ENCODE measurements around the gene IRF2BP2. TPM values are rescaled to one million over a fixed set of nuclear protein-coding genes. Genes with fewer than 3 reads are reported as not detected.
A peak's percentile ranks its signal among the peaks of the same experiment; 100 is the strongest.

The IRF2BP2 gene
- total and polyA plus RNA-seq, 10 of the 15 experiments (the other 5 are each of a cell fraction or from before 2014, with no cell fraction given): 7.5 to 114 (median 52.3) TPM

DNA sequence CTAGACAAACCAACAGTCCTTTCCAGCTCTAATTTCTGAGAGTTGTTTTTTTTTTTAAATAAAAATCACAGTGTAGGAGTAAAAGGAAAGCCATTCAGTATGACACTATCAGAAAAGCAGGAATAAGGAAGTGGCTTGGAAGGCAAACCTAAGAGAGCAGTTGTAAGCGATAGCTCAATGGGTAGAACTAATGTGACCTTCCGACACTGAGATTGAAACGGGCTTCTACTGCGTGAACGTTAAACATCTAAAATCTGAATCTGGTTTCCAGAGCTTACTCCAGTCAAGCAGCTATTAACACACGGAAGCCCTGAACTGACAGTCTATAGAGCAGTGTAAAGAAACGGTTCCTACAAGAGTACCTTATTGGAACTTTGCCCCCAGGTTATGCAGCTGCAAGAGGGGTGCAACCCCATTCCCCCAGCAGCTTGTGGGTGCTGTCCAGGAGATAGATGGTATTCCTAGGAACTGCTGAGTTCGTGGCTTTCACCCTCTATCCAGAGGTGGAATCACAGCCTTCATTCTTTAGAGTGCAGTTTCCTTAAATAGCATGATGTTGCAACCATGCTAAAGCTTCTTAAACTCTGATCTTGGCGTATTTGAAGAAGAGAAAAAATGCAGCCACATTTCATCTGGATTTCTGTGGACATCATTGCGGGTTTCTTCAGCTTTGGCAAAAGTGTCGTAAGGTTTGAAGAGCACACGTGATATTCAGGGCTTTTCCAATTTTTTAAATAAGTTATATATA, 3.3 kb upstream of the IRF2BP2 start (continued):
- TF ChIP-seq LARP7 (IDR thresholded peaks at IDR 0.05) (peak; percentile 39; the same call in 1 of the 2 replicates), PAX8 (IDR thresholded peaks at IDR 0.05) (0 out of 2 replicates have a peak, but pooled peaks have one; percentile 52), YBX1 (IDR thresholded peaks at IDR 0.05) (no peak)

DNA sequence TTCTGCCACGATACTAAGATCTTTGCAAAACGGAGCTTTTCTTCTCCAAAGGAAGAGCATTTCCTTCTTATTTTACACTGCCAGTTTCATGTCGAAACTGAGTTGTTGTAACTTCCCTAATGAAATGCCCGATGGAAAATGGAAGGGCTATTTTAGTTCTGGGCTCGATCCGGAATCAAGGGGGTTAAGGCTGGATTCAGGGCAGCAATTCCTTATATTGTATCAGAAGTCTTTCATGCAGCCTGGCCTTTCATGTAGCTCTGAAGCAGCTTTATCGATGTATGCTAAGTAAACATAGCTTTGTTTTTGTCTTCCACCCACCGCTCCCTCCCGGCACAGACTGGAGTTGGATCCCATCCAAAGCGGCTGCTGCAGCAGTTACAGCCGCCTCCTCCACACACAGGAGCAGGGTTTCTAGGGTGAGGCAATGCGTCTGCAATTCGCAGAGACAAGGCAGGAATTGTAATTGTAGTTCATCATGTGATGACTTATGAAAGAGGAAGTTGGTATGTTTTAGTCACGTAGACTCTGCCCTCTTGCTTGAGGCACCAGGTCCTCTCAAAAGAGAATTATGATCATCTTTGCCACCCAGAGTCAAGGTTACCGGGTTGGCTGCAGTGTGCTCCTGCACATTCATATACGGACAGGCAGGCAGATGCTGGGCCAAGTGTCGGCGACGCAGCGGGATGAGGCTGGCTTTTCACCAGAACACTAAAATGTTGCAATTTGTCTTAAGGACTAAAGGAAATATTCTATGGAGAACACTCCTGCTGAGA, 2.6 kb upstream of the IRF2BP2 start:
- H2AFZ ChIP-seq (ENCODE audit: control insufficient read depth, low read depth, low read length): peak overlapping the region; percentile 40
- H3K9ac ChIP-seq (ENCODE audit: control insufficient read depth, insufficient read depth, low read length): peak overlapping the region; percentile 99
- RAD21 ChIA-PET (ENCODE audit: unreplicated experiment): interaction anchor here (0.7 to 6.7 kb wide), 49 partner anchors 10 to 471 kb away, joined by 3 to 128 read pairs (median 5); partner anchors contain the start of gene TARBP1
- peak; percentile 83 for FAIRE-seq
- ATAC-seq: peak; percentile 48
- SMC1A ChIA-PET (ENCODE audit: uncharacterized antibody, unreplicated experiment): interaction anchor here (0.7 to 7.7 kb wide), 55 partner anchors 8 to 471 kb away, joined by 3 to 137 read pairs (median 5); no protein-coding TSS in a partner anchor
- H3K27me3 ChIP-seq (replicated peaks in 1 of 2; ENCODE audit: control insufficient read depth in 2 of 2, insufficient read depth in 2 of 2, low read length in 1 of 2): no peaks in the 10 kb centered on the region
- in situ Hi-C loops (cut with MboI): loop anchor here (5.0 kb wide), 2 partner anchors 115 to 230 kb away; no protein-coding TSS in a partner anchor
- H4K20me1 ChIP-seq (ENCODE audit: control insufficient read depth, insufficient read depth): no peaks in the 10 kb centered on the region
- H3K4me2 ChIP-seq (ENCODE audit: control insufficient read depth, insufficient read depth): peak overlapping the region; percentile 30
- peak overlapping the region; percentile 74 for H3K4me3 ChIP-seq
- H3K36me3 ChIP-seq (ENCODE audit: control insufficient read depth in 2 of 2, insufficient read depth in 2 of 2, low read length in 1 of 2): no peaks in the 10 kb centered on the region
- CTCF ChIA-PET: interaction anchor here (0.7 to 3.6 kb wide), 28 partner anchors 11 to 471 kb away, joined by 3 to 13 read pairs (median 4); no protein-coding TSS in a partner anchor
- peak; percentile 97 for DNase-seq (ENCODE audit: low read depth, low spot score)
- intact Hi-C loops (cut with micrococcal nuclease; ENCODE audit: unreplicated experiment): loop anchor here (2.0 to 5.0 kb wide), 2 partner anchors 65 to 270 kb away; no protein-coding TSS in a partner anchor
- H3K27ac ChIP-seq (ENCODE audit: control insufficient read depth, insufficient read depth): peak overlapping the region; percentile 98
- H3K9me3 ChIP-seq (replicated peaks; ENCODE audit: control insufficient read depth, insufficient read depth, low read length): no peaks in the 10 kb centered on the region
- POLR2A ChIA-PET: interaction anchor here (0.5 to 6.6 kb wide), 34 partner anchors 10 to 470 kb away, joined by 3 to 73 read pairs (median 5); no protein-coding TSS in a partner anchor
- WGBS (ENCODE audit: insufficient coverage, insufficient replicate concordance, low lambda C conversion rate, missing lambda C conversion rate): under 1% methylated on average over 20 of the region's 20 CpGs
- H3K4me1 ChIP-seq (ENCODE audit: control insufficient read depth, insufficient read depth, low read length): peaks cover 24% of the 10 kb centered on the region
- H3K79me2 ChIP-seq (ENCODE audit: control insufficient read depth, insufficient read depth, low read length): peaks cover 25% of the 10 kb centered on the region
- no TSS peak for BruUV-seq (replicated peaks)
- TF ChIP-seq POU2F2 (IDR thresholded peaks at IDR 0.05; ENCODE audit: borderline replicate concordance, low read depth, low read length) (peak; percentile 54; the same call in 2 of the 3 replicates), CEBPB (IDR thresholded peaks at IDR 0.05; ENCODE audit: borderline replicate concordance in 1 of 2, low read depth in 2 of 2, low read length in 2 of 2) (peak in 1 of 2 experiments; percentile 89; a peak in 2 of 4 replicates), TCF7 (IDR thresholded peaks at IDR 0.05; ENCODE audit: borderline replicate concordance) (no peak; the same call in 1 of the 2 replicates), HSF1 (IDR thresholded peaks at IDR 0.05; ENCODE audit: low read depth, low read length) (no peak), JUNB (IDR thresholded peaks at IDR 0.05) (0 out of 2 replicates have a peak, but pooled peaks have one; percentile 48), NFXL1 (IDR thresholded peaks at IDR 0.05; ENCODE audit: borderline replicate concordance) (no peak), EP300 (IDR thresholded peaks at IDR 0.05; ENCODE audit: borderline replicate concordance in 1 of 2, control insufficient read depth in 1 of 2, low read depth in 2 of 2, low read length in 2 of 2) (peak; percentile 86 to 93; a peak in 3 of 4 replicates), E2F4 (IDR thresholded peaks at IDR 0.05; ENCODE audit: low read depth, low read length) (no peak)
- TF ChIP-seq, protein P1, sequence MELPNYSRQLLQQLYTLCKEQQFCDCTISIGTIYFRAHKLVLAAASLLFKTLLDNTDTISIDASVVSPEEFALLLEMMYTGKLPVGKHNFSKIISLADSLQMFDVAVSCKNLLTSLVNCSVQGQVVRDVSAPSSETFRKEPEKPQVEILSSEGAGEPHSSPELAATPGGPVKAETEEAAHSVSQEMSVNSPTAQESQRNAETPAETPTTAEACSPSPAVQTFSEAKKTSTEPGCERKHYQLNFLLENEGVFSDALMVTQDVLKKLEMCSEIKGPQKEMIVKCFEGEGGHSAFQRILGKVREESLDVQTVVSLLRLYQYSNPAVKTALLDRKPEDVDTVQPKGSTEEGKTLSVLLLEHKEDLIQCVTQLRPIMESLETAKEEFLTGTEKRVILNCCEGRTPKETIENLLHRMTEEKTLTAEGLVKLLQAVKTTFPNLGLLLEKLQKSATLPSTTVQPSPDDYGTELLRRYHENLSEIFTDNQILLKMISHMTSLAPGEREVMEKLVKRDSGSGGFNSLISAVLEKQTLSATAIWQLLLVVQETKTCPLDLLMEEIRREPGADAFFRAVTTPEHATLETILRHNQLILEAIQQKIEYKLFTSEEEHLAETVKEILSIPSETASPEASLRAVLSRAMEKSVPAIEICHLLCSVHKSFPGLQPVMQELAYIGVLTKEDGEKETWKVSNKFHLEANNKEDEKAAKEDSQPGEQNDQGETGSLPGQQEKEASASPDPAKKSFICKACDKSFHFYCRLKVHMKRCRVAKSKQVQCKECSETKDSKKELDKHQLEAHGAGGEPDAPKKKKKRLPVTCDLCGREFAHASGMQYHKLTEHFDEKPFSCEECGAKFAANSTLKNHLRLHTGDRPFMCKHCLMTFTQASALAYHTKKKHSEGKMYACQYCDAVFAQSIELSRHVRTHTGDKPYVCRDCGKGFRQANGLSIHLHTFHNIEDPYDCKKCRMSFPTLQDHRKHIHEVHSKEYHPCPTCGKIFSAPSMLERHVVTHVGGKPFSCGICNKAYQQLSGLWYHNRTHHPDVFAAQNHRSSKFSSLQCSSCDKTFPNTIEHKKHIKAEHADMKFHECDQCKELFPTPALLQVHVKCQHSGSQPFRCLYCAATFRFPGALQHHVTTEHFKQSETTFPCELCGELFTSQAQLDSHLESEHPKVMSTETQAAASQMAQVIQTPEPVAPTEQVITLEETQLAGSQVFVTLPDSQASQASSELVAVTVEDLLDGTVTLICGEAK (IDR thresholded peaks at IDR 0.05; ENCODE audit: borderline replicate concordance): peak; percentile 43; the same call in 1 of the 2 replicates
